Neural progenitor cell (in vitro differentiated cells): ENCODE measurements around the gene CC2D2A. TPM values are rescaled to one million over a fixed set of nuclear protein-coding genes. Genes with fewer than 3 reads are reported as not detected.

ENCODE experiments used
- DNase-seq: peaks from one replicate; pipeline ENCODE4 v3.0.0-alpha.2; 2016; ENCODE audit warnings: low spot score
- H2AFZ ChIP-seq: fragments of 200-600 bp; sonication (generic); replicated peaks from 2 replicates; pipeline ENCODE4 v1.6.1; 2016; ENCODE audit warnings: antibody characterized with exemption
- H3F3A ChIP-seq: fragments of 200-600 bp; sonication (generic); 2 replicates; pipeline ENCODE4 v1.6.1; 2016; ENCODE audit warnings: antibody characterized with exemption, low read depth
- H3K27ac ChIP-seq: fragments of 200-600 bp; sonication (generic); 2 replicates; pipeline ENCODE4 v1.5.1; 2016; ENCODE audit warnings: mild to moderate bottlenecking
- H3K27me3 ChIP-seq: fragments of 200-600 bp; sonication (generic); 2 replicates; pipeline ENCODE4 v1.6.1; 2016; ENCODE audit warnings: mild to moderate bottlenecking, moderate library complexity
- H3K36me3 ChIP-seq: fragments of 200-600 bp; sonication (generic); 2 replicates; pipeline ENCODE4 v1.5.1; 2016
- H3K4me1 ChIP-seq: fragments of 200-600 bp; sonication (generic); 2 replicates; pipeline ENCODE4 v1.6.1; 2016; ENCODE audit warnings: mixed run types
- H3K4me2 ChIP-seq: fragments of 200-600 bp; sonication (generic); 2 replicates; pipeline ENCODE4 v1.6.1; 2016
- H3K4me3 ChIP-seq: fragments of 200-600 bp; sonication (generic); 2 replicates; pipeline ENCODE4 v1.5.1; 2016
- H3K79me2 ChIP-seq: fragments of 200-600 bp; sonication (generic); 2 replicates; pipeline ENCODE4 v1.6.1; 2016; ENCODE audit warnings: low read depth
- H3K9ac ChIP-seq: fragments of 200-600 bp; sonication (generic); 2 replicates; pipeline ENCODE4 v1.6.1; 2016
- H3K9me3 ChIP-seq: fragments of 200-600 bp; sonication (generic); 2 replicates; pipeline ENCODE4 v1.5.1; 2016; ENCODE audit warnings: low read depth
- H4K20me1 ChIP-seq: fragments of 200-600 bp; sonication (generic); 2 replicates; pipeline ENCODE4 v1.6.1; 2016; ENCODE audit warnings: low read depth
- H3K27ac Mint-ChIP-seq: 3 replicates; pipeline ENCODE4 v1.8.0; 2021; ENCODE audit warnings: mixed read lengths
- H3K27me3 Mint-ChIP-seq: 2 replicates; pipeline ENCODE4 v1.8.0; 2022; ENCODE audit warnings: low read depth, mild to moderate bottlenecking, inconsistent platforms, moderate library complexity, mixed read lengths; ENCODE audit not compliant: insufficient read depth
- H3K36me3 Mint-ChIP-seq: 3 replicates; pipeline ENCODE4 v1.8.0; 2021; ENCODE audit warnings: mixed read lengths
- H3K4me1 Mint-ChIP-seq: 3 replicates; pipeline ENCODE4 v1.8.0; 2021; ENCODE audit warnings: mixed read lengths
- H3K4me3 Mint-ChIP-seq: 3 replicates; pipeline ENCODE4 v1.8.0; 2021; ENCODE audit warnings: mild to moderate bottlenecking, moderate library complexity, mixed read lengths
- H3K9me3 Mint-ChIP-seq: 3 replicates; pipeline ENCODE4 v1.8.0; 2020; ENCODE audit warnings: mixed read lengths
- CTCF ChIP-seq: fragments of 200-600 bp; sonication (generic); IDR thresholded peaks from 2 replicates; pipeline ENCODE4 v1.5.1; 2017; ENCODE audit warnings: antibody characterized with exemption, mild to moderate bottlenecking
- EZH2 ChIP-seq: fragments of 200-600 bp; sonication (generic); IDR thresholded peaks from 2 replicates; pipeline ENCODE4 v1.6.1; 2017; ENCODE audit warnings: antibody characterized with exemption, mild to moderate bottlenecking, moderate library complexity
- EZH2phosphoT487 ChIP-seq: fragments of 200-600 bp; sonication (generic); IDR thresholded peaks from 2 replicates; pipeline ENCODE4 v1.6.1; 2017; ENCODE audit warnings: antibody characterized with exemption
- total RNA-seq: library from RNA; depleted of rRNA; stranded (reverse); fragments of >200 nt; gene quantifications from 2 replicates; pipeline ENCODE4 v1.2.3, GENCODE V29; 2015; ENCODE audit warnings: low replicate concordance

CC2D2A gene
- total RNA-seq, 1 donor from 2014 or later: 40.0 TPM

- no peak overlapping the region for H3K4me2 ChIP-seq
- no peaks in the 10 kb centered on the region for H3K79me2 ChIP-seq
- no peaks in the 10 kb centered on the region for H3K4me1 Mint-ChIP-seq
These were observed 38.0 kb downstream of the CC2D2A start for GRCh38 chr4:15507679-15508078.

GRCh38 chr4:15510961-15511360, 41.3 kb downstream of the CC2D2A start:
- Mint-ChIP-seq H3K27me3 (no peaks in the 10 kb centered on the region), H3K4me3 (no peak overlapping the region), H3K4me1 (no peaks in the 10 kb centered on the region), H3K27ac (no peak overlapping the region), H3K9me3 (no peaks in the 10 kb centered on the region), H3K36me3 (peaks cover 30% of the 10 kb centered on the region)
- no peak for DNase-seq
- Histone ChIP-seq H3K9ac (no peak overlapping the region), H3K36me3 (no peaks in the 10 kb centered on the region), H3F3A (no peaks in the 10 kb centered on the region), H4K20me1 (no peaks in the 10 kb centered on the region), H3K79me2 (no peaks in the 10 kb centered on the region), H3K27me3 (no peaks in the 10 kb centered on the region), H3K4me3 (no peak overlapping the region), H2AFZ (no peak overlapping the region), H3K4me1 (no peaks in the 10 kb centered on the region), H3K27ac (no peak overlapping the region), H3K4me2 (no peak overlapping the region), H3K9me3 (no peaks in the 10 kb centered on the region)
- TF ChIP-seq CTCF: no peak
- TF ChIP-seq EZH2phosphoT487: no peak
- no peak for TF ChIP-seq EZH2

More at GRCh38 chr4:15507679-15508078, 38.0 kb downstream of the CC2D2A start:
- Histone ChIP-seq H3K9me3 (no peaks in the 10 kb centered on the region), H3K4me3 (no peak overlapping the region), H3K9ac (no peak overlapping the region), H3K36me3 (no peaks in the 10 kb centered on the region), H2AFZ (no peak overlapping the region), H3F3A (no peaks in the 10 kb centered on the region), H3K27ac (no peak overlapping the region), H3K4me1 (no peaks in the 10 kb centered on the region), H4K20me1 (no peaks in the 10 kb centered on the region), H3K27me3 (no peaks in the 10 kb centered on the region)
- Mint-ChIP-seq H3K36me3 (peaks cover 27% of the 10 kb centered on the region), H3K27ac (no peak overlapping the region), H3K9me3 (no peaks in the 10 kb centered on the region), H3K27me3 (no peaks in the 10 kb centered on the region), H3K4me3 (no peak overlapping the region)
- TF ChIP-seq CTCF: no peak
- no peak for TF ChIP-seq EZH2
- TF ChIP-seq EZH2phosphoT487: no peak
- DNase-seq: no peak

- no peaks in the 10 kb centered on the region for H3K4me1 Mint-ChIP-seq
- Histone ChIP-seq H3K27ac (peak overlapping the region; percentile 60), H3K36me3 (no peaks in the 10 kb centered on the region), H3F3A (no peaks in the 10 kb centered on the region), H3K9me3 (no peaks in the 10 kb centered on the region), H3K9ac (no peak overlapping the region), H3K79me2 (no peaks in the 10 kb centered on the region), H3K4me1 (no peaks in the 10 kb centered on the region), H2AFZ (no peak overlapping the region), H3K4me3 (no peak overlapping the region), H3K4me2 (no peak overlapping the region), H3K27me3 (no peaks in the 10 kb centered on the region), H4K20me1 (no peaks in the 10 kb centered on the region)
- H3K36me3 Mint-ChIP-seq: peaks cover 43% of the 10 kb centered on the region
- peaks cover 2% of the 10 kb centered on the region for H3K9me3 Mint-ChIP-seq
- no peak for DNase-seq
- peaks cover 2% of the 10 kb centered on the region for H3K27me3 Mint-ChIP-seq
- H3K27ac Mint-ChIP-seq: no peak overlapping the region
- TF ChIP-seq EZH2 (no peak), EZH2phosphoT487 (no peak), CTCF (no peak)
- H3K4me3 Mint-ChIP-seq: no peak overlapping the region
These were observed 43.9 kb downstream of the CC2D2A start for GRCh38 chr4:15513545-15513944.
